ENCODE data around the gene HBQ1.
"Not testable (repeated sequence)": the region's sequence is repeated elsewhere in the genome, so short reads cannot be mapped to it uniquely, and the experiment has no call there.

Gene HBQ1

GRCh38 chr16:204046-204445 is 23.8 kb downstream of the HBQ1 start:
- not testable (repeated sequence) for DNase-seq (ENCODE audit: low read depth, low spot score)

- not testable (repeated sequence) for DNase-seq (ENCODE audit: low read depth, low spot score)
Observed at GRCh38 chr16:209359-209758, 29.1 kb downstream of the HBQ1 start.

- not testable (repeated sequence) for DNase-seq (ENCODE audit: low read depth, low spot score)
Observed at GRCh38 chr16:211631-212180, 31.4 kb downstream of the HBQ1 start.

DNA sequence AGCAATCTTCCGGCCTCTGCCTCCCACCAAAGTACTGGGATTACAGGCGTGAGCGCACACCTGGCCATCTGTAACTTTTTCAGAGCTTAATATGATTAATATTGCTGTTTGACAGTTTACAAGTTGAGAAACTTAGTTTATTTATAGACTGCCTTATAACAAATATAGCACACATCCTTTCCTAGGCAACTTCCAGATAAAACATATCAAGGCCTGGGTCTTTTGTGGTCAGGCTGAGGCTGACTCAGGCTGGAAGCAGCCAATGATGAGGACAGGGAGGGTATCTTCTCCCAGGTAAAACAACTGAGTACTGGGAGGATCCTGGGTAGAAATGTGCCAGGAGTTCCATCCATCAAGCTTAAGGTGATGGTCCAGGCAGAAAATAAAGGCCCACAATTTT is 32.7 kb downstream of the HBQ1 start:
- no peak for DNase-seq (ENCODE audit: low read depth, low spot score)

DNA sequence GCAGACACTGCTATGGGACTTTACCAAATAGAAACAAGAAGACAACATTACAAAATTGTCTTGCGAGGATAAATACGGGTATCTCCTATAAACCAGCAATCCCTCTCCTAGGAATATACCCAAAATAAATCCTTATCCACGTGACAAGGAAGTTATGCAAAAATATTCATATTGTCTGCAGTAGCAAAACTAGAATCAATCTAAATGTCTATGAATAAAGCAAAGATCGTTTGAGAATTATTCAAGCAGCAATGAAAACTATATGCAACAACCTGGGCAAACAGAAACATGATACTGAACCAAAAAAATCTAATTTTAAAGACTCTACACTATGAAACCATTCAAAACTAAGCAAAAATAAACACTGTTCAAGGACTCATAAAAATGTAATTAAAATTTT is 39.8 kb downstream of the HBQ1 start:
- no peak for DNase-seq (ENCODE audit: low read depth, low spot score)

GRCh38 chr16:228151-228851 is 48.0 kb downstream of the HBQ1 start:
- DNase-seq (ENCODE audit: low read depth, low spot score) = no peak

DNA sequence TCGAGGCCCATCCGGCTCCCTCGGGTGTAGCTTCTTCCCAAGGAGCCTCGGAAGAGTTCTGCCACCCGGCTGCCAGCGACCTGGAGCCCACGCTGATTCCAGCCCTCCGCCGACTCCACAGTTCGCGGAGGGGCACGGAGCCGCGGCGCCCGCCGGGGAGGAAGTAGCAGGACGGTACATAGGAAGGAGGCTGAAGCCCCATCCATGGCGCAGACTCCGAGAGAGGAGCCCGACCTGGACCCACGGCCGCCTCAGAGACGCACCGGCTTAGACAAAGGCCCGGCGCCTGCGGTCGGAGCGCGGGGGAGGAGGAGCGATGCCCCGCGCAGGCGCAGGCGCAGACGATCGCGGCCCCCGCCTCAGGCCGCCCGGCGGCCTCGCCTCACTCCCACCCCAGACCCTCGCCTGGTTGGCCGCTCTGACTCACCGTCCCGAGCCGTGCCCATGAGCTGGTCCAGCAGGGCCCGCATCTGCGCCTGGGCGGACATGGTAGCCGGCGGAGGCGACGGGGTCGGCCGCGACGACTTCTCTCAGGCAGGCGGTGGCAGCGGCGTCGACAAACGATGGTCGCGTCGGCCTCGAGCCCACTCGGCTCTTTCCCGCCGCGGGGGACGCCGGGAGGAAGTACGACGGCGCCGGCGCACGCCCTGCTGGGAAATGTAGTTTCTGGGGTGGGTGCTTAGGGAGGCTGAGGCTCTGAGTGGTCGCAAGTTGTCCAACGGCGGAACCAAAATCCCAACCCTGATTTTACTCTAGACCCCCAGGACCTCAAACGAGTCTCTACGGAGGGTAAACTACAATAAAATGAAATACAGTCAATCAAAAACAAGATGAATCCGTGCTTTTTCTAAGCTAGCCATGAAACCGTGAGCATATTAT is 48.8 kb downstream of the HBQ1 start, which contains the start of gene LUC7L:
LUC7L (minus strand) TSS at position 598 of the 879 bp plus-strand sequence; CDS start at position 488, 110 bp downstream.
- peak; percentile 65 for DNase-seq (ENCODE audit: low read depth, low spot score)

DNA sequence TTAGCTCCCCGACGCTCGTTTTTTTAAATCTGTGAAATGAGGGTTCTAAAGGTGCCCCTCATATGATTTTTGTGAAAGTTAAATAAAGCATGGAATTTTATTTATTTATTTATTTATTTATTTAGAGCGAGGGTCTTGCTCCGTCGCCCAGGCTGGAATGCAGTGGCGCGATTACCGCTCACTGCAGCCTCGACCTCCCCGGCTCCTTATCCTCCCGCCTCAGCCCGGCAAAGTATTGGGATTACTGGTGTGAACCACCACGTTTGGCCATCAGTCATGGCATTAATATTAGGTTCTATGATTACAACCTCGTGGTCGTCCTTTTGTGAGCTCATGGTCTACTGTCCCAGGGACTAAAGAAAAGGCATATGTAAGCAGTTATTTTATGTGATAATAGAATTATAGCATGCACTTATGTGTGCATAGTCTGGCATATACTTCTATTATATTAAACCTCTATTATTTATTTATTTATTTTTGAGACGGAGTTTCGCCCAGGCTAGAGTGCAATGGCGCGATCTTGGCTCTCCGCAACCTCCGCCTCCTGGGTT is 49.5 kb downstream of the HBQ1 start:
- DNase-seq (ENCODE audit: low read depth, low spot score) = no peak

DNA sequence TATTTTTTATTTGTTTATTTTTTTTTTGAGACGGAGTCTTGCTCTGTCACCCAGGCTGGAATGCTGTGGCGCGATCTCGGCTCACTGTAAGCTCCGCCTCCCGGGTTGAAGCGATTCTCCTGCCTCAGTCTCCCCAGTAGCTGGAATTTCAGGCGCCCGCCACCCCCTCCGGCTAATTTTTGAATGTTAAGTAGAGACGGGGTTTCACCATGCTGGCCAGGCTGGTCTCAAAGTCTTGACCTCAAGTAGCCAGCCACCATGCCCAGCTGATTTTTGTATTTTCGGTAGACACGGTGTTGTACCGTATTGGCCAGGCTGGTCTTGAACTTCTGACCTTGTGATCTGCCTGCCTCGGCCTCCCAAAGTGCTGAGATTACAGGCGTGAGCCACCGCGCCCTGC is 50.1 kb downstream of the HBQ1 start:
- not testable (repeated sequence) for DNase-seq (ENCODE audit: low read depth, low spot score)
